Gastroesophageal sphincter (tissue), 3 donors: ENCODE data around the gene CFAP74.

Source experiments
- CTCF ChIP-seq, 4 experiments: fragments of 200-600 bp in 2 of 4; fragments of 450-650 bp in 2 of 4; sonication (generic) in 1 of 4; IDR thresholded peaks; one replicate each; pipeline ENCODE4 v1.5.1; 2017 to 2019; ENCODE audit warnings: antibody characterized with exemption in 4 of 4, mild to moderate bottlenecking in 2 of 4, moderate library complexity in 2 of 4
- EP300 ChIP-seq: sonication (generic); formaldehyde crosslinking; IDR thresholded peaks from one replicate; pipeline ENCODE4 v1.6.1; 2017; ENCODE audit warnings: antibody characterized with exemption, mild to moderate bottlenecking
- POLR2A ChIP-seq, 2 donors: fragments of 450-650 bp; IDR thresholded peaks; one replicate each; pipeline ENCODE4 v1.6.1; 2017; ENCODE audit warnings: antibody characterized with exemption in 2 of 2, mild to moderate bottlenecking in 2 of 2, moderate library complexity in 1 of 2
- POLR2AphosphoS5 ChIP-seq: sonication (generic); formaldehyde crosslinking; IDR thresholded peaks from one replicate; pipeline ENCODE4 v1.6.1; 2017; ENCODE audit warnings: antibody characterized with exemption

DNA sequence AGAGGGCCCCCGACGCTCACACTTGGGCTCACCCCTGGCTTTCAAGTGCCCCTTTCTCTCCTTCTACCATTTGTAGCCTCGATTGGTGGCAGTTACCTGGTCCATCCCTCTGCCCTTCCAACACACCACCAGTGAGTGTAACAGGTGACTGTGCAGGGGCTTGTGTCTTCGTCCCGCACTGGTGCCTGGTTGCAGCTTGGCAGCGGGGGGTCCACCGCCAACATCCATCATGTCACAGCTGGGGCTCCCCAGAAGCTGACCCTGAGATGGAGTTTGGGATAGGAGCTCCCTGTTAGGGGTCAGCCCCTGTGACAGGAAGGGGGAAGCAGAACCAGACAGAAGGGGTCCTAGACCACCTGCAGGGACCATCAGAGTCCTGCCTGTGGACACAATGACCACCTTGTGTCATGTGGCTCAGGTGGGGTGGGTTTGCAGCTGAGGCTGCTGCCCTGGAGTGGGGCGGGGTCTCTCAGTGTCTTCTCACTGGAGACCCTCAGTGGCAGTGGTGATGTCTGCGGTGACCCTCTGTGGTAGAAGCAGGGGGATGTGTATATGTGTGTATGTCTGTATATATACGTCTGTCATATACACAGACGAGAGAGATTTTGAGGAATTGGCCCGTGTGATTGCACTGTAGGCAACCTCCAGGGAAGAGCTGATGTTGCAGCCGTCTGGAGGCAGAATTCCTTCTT lies 92.1 kb downstream of the CFAP74 start:
- TF ChIP-seq CTCF (IDR thresholded peaks at IDR 0.05) (no peak), EP300 (no peak), POLR2A (IDR thresholded peaks at IDR 0.05) (no peak), POLR2AphosphoS5 (no peak)
